Stimulated activated CD8-positive, alpha-beta memory T cell treated with anti-CD3 and anti-CD28 coated beads, Interleukin-2, amount 100 ng/mL, for 1 hour (primary cell): Measurements from ENCODE around the gene ARSB.
"Not testable (repeated sequence)": the region's sequence is repeated elsewhere in the genome, so short reads cannot be mapped to it uniquely, and the experiment has no call there.

Experiments
- DNase-seq, 2 donors: peaks; one replicate each; pipeline ENCODE4 v3.0.0-alpha.2; 2020; ENCODE audit warnings: low read depth in 2 of 2

ARSB gene

GRCh38 chr5:78903353-78903752, 81.8 kb downstream of the ARSB start:
- DNase-seq, result no peak

GRCh38 chr5:78899922-78900362, 85.2 kb downstream of the ARSB start:
- no peak for DNase-seq

- no peak for DNase-seq
These were observed 89.0 kb downstream of the ARSB start for GRCh38 chr5:78896132-78896531.

GRCh38 chr5:78895616-78896015, 89.5 kb downstream of the ARSB start:
- no peak for DNase-seq

- DNase-seq, result no peak
These were observed 91.0 kb downstream of the ARSB start for GRCh38 chr5:78893940-78894677.

- DNase-seq, result no peak
These were observed 94.3 kb downstream of the ARSB start for GRCh38 chr5:78890667-78891379.

- DNase-seq, result no peak
These were observed 95.6 kb downstream of the ARSB start for GRCh38 chr5:78889369-78890140.

- no peak for DNase-seq
These were observed 96.3 kb downstream of the ARSB start for GRCh38 chr5:78888580-78889368.

GRCh38 chr5:78887384-78888118, 97.6 kb downstream of the ARSB start:
- no peak for DNase-seq

- DNase-seq, result no peak
These were observed 98.5 kb downstream of the ARSB start for GRCh38 chr5:78886341-78887230.

- no peak for DNase-seq
These were observed 103.2 kb downstream of the ARSB start for GRCh38 chr5:78881884-78882283.

GRCh38 chr5:78879516-78879915, 105.6 kb downstream of the ARSB start:
- DNase-seq, result no peak

GRCh38 chr5:78866076-78866475, 119.0 kb downstream of the ARSB start:
- DNase-seq, result not testable (repeated sequence)

- DNase-seq, result no peak
These were observed 126.7 kb downstream of the ARSB start for GRCh38 chr5:78858364-78858763.

- no peak for DNase-seq
These were observed 130.1 kb downstream of the ARSB start for GRCh38 chr5:78855026-78855425.

- DNase-seq, result not testable (repeated sequence)
These were observed 133.2 kb downstream of the ARSB start for GRCh38 chr5:78851891-78852290.

GRCh38 chr5:78845470-78845869, 139.6 kb downstream of the ARSB start:
- DNase-seq, result no peak

- DNase-seq, result no peak
These were observed 141.7 kb downstream of the ARSB start for GRCh38 chr5:78843436-78843835.

- no peak for DNase-seq
These were observed 143.3 kb downstream of the ARSB start for GRCh38 chr5:78841767-78842166.

GRCh38 chr5:78838753-78839152, 146.4 kb downstream of the ARSB start:
- no peak for DNase-seq
